GM12878 (cell line): ENCODE measurements around the gene KBTBD4. TPM values are rescaled to one million over a fixed set of nuclear protein-coding genes. Genes with fewer than 3 reads are reported as not detected.

ENCODE experiments used
- BACH1 ChIP-seq: fragments of 450-650 bp; IDR thresholded peaks from 2 replicates; pipeline ENCODE4 v1.6.1; 2017; ENCODE audit warnings: mild to moderate bottlenecking, borderline replicate concordance
- BCL3 ChIP-seq: IDR thresholded peaks from 2 replicates; pipeline ENCODE4 v1.6.1; 2011; ENCODE audit warnings: borderline replicate concordance, low read depth, mild to moderate bottlenecking, moderate library complexity, low read length; ENCODE audit not compliant: insufficient read depth, poor library complexity, severe bottlenecking
- CBX3 ChIP-seq: fragments of 200-600 bp; sonication (generic); IDR thresholded peaks from 2 replicates; pipeline ENCODE4 v1.6.1; 2016; ENCODE audit warnings: low read depth, borderline replicate concordance
- DPF2 ChIP-seq: fragments of 450-650 bp; IDR thresholded peaks from 2 replicates; pipeline ENCODE4 v1.6.1; 2017; ENCODE audit warnings: mild to moderate bottlenecking
- E2F8 ChIP-seq: fragments of 450-650 bp; IDR thresholded peaks from 2 replicates; pipeline ENCODE4 v1.6.1; 2018; ENCODE audit warnings: mild to moderate bottlenecking, low read depth, moderate library complexity; ENCODE audit not compliant: partially characterized antibody
- HCFC1 ChIP-seq: fragments of 150-350 bp; IDR thresholded peaks from 2 replicates; pipeline ENCODE4 v1.6.1; 2014; ENCODE audit warnings: low read length
- HDAC2 ChIP-seq: fragments of 200-600 bp; sonication (generic); IDR thresholded peaks from 2 replicates; pipeline ENCODE4 v1.6.1; 2017
- HDGF ChIP-seq: fragments of 450-650 bp; IDR thresholded peaks from 2 replicates; pipeline ENCODE4 v1.6.1; 2016; ENCODE audit warnings: antibody characterized with exemption
- IKZF1 ChIP-seq: fragments of 450-650 bp; conservative IDR thresholded peaks from 2 replicates; pipeline ENCODE4 v1.6.1; 2017; ENCODE audit warnings: antibody characterized with exemption, mild to moderate bottlenecking
- KDM1A ChIP-seq: fragments of 200-600 bp; sonication (generic); IDR thresholded peaks from 2 replicates; pipeline ENCODE4 v1.6.1; 2016; ENCODE audit warnings: borderline replicate concordance
- POU2F2 ChIP-seq: IDR thresholded peaks from 3 replicates; pipeline ENCODE4 v1.6.1; 2011; ENCODE audit warnings: low read depth, mild to moderate bottlenecking, low read length, borderline replicate concordance
- PRDM15 ChIP-seq: fragments of 450-650 bp; formaldehyde crosslinking; IDR thresholded peaks from 2 replicates; pipeline ENCODE4 v1.4.0; 2020; ENCODE audit warnings: mild to moderate bottlenecking, moderate library complexity
- RBBP5 ChIP-seq: fragments of 200-600 bp; sonication (generic); conservative IDR thresholded peaks from 2 replicates; pipeline ENCODE4 v1.6.1; 2016
- SP1 ChIP-seq: IDR thresholded peaks from one replicate; pipeline ENCODE4 v1.6.1; 2011; ENCODE audit warnings: low read depth, low read length
- TBL1XR1 ChIP-seq: IDR thresholded peaks from 2 replicates; pipeline ENCODE4 v1.6.1; 2012; ENCODE audit warnings: low read depth, low read length, improper control_type of control experiment
- USF1 ChIP-seq: IDR thresholded peaks from 2 replicates; pipeline ENCODE4 v1.6.1; 2011; ENCODE audit warnings: borderline replicate concordance, low read depth, mild to moderate bottlenecking, moderate library complexity, mixed read lengths, low read length; ENCODE audit not compliant: insufficient read depth; ENCODE audit errors: extremely low read length
- ZBTB4 ChIP-seq: fragments of 450-650 bp; formaldehyde crosslinking; IDR thresholded peaks from 2 replicates; pipeline ENCODE4 v1.4.0; 2022; ENCODE audit warnings: mild to moderate bottlenecking, moderate library complexity
- ZNF24 ChIP-seq: fragments of 450-650 bp; IDR thresholded peaks from 2 replicates; pipeline ENCODE4 v1.6.1; 2017; ENCODE audit warnings: antibody characterized with exemption, mild to moderate bottlenecking
- polyA plus RNA-seq, 11 experiments: library from polyadenylated mRNA; depleted of rRNA in 4 of 11; unstranded in 6 of 11; stranded (reverse) in 5 of 11; fragments of >200 nt; fragmentation: Nextera tagmentation in 4 of 11; fragmentation: Illumina TruSeq in 1 of 11; extraction: Ambion mirVana in 4 of 11; extraction: Trizol in 1 of 11; gene quantifications; 1 replicate in 1 of 11; 2 replicates in 10 of 11; pipeline versions ENCODE4 v1.2.1 to v1.2.3, GENCODE V29; 2011 to 2016; ENCODE audit warnings: inconsistent platforms in 2 of 11, missing spikeins in 2 of 11, low read depth in 1 of 11
- total RNA-seq, 4 experiments: library from RNA; depleted of rRNA in 3 of 4; stranded (reverse); fragments of >200 nt in 3 of 4; fragmentation: Illumina TruSeq in 1 of 4; extraction: Trizol in 1 of 4; gene quantifications; 2 replicates each; pipeline versions ENCODE4 v1.2.1 to v1.2.3, GENCODE V29; 2013 to 2021

KBTBD4 gene
- total and polyA plus RNA-seq, 10 of the 15 experiments (the other 5 are each of a cell fraction or from before 2014, with no cell fraction given) = 18.4 to 46.4 (median 25.7) TPM

- TF ChIP-seq BCL3 (peak; percentile 14), IKZF1 (peak; percentile 78), POU2F2 (no peak), ZNF24 (peak; percentile 57; the same call in 1 of the 2 replicates), USF1 (no peak), PRDM15 (CRISPR knock-in tag) (no peak), HDGF (peak; percentile 59; the same call in 1 of the 2 replicates), DPF2 (peak; percentile 72; the same call in 1 of the 2 replicates), KDM1A (no peak), CBX3 (no peak), HDAC2 (no peak), TBL1XR1 (no peak), SP1 (peak; percentile 77), RBBP5 (no peak), ZBTB4 (CRISPR knock-in tag) (no peak), HCFC1 (peak; percentile 58; the same call in 1 of the 2 replicates), BACH1 (peak; percentile 81), E2F8 (no peak)
These were observed 26.0 kb downstream of the KBTBD4 start, which contains the start of gene CELF1 (continued) for GRCh38 chr11:47552566-47553405.
